AG08395 (cell line): ENCODE results near the gene DHTKD1.
"Not testable (repeated sequence)": the region's sequence is repeated elsewhere in the genome, so short reads cannot be mapped to it uniquely, and the experiment has no call there.

Experiments used
- DNase-seq: peaks from one replicate; pipeline ENCODE4 v3.0.0; 2012; ENCODE audit warnings: mixed read lengths, low spot score

DHTKD1 gene

GRCh38 chr10:12150163-12150562 lies 81.4 kb downstream of the DHTKD1 start:
- DNase-seq = no peak

GRCh38 chr10:12154516-12154915 lies 85.8 kb downstream of the DHTKD1 start:
- DNase-seq = no peak

GRCh38 chr10:12156367-12157123 lies 87.8 kb downstream of the DHTKD1 start:
- DNase-seq = no peak

GRCh38 chr10:12158111-12158510 lies 89.4 kb downstream of the DHTKD1 start:
- DNase-seq = no peak

- no peak for DNase-seq
Measured at GRCh38 chr10:12160664-12161063, 91.9 kb downstream of the DHTKD1 start.

- DNase-seq = no peak
Measured at GRCh38 chr10:12162927-12163326, 94.2 kb downstream of the DHTKD1 start.

- DNase-seq = no peak
Measured at GRCh38 chr10:12164085-12164484, 95.3 kb downstream of the DHTKD1 start.

- no peak for DNase-seq
Measured at GRCh38 chr10:12165036-12165435, 96.3 kb downstream of the DHTKD1 start.

- DNase-seq = no peak
Measured at GRCh38 chr10:12165999-12166775, 97.4 kb downstream of the DHTKD1 start.

- DNase-seq = not testable (repeated sequence)
Measured at GRCh38 chr10:12171512-12171911, 102.8 kb downstream of the DHTKD1 start.
